ENCODE measurements around the gene POU4F2. TPM values are rescaled to one million over a fixed set of nuclear protein-coding genes. Genes with fewer than 3 reads are reported as not detected.
A peak's percentile ranks its signal among the peaks of the same experiment; 100 is the strongest.

The POU4F2 gene
- total and polyA plus RNA-seq, 2 donors (not counting 1 experiment from before 2014, with no cell fraction given), result not detected

- H3K4me1 ChIP-seq (ENCODE audit: control insufficient read depth, extremely low read depth, insufficient read depth, low read length), result no peaks in the 10 kb centered on the region
- H3K4me3 ChIP-seq (replicated peaks in 1 of 4; ENCODE audit: control extremely low read depth in 1 of 4, insufficient read depth in 1 of 4, low read depth in 3 of 4, low read length in 4 of 4), result no peak overlapping the region
- no peak overlapping the region for H3K27ac ChIP-seq (ENCODE audit: insufficient read depth, low read length)
- no peak for TF ChIP-seq CTCF (conservative IDR thresholded peaks at IDR 0.05 in 1 of 2, IDR thresholded peaks at IDR 0.05 in 1 of 2; ENCODE audit: low read depth in 1 of 2, low read length in 2 of 2)
- peak; percentile 70 for TF ChIP-seq EZH2 (IDR thresholded peaks at IDR 0.05; ENCODE audit: low read length, missing control alignments)
- no peak overlapping the region for H3K4me2 ChIP-seq (ENCODE audit: extremely low read depth, insufficient read depth, low read length)
- peaks cover 23% of the 10 kb centered on the region for H3K27me3 ChIP-seq (ENCODE audit: control insufficient read depth, insufficient read depth, low read length)
- peaks cover 2% of the 10 kb centered on the region for H4K20me1 ChIP-seq (ENCODE audit: control insufficient read depth, extremely low read depth, insufficient read depth, low read length)
- no peaks in the 10 kb centered on the region for H3K79me2 ChIP-seq (ENCODE audit: control insufficient read depth, insufficient read depth, low read length)
- no peak for DNase-seq (ENCODE audit: low read depth in 2 of 2)
- H3K9me3 ChIP-seq (ENCODE audit: control insufficient read depth, insufficient read depth, low read depth, low read length), result no peaks in the 10 kb centered on the region
- no peak overlapping the region for H3K9ac ChIP-seq (ENCODE audit: insufficient read depth, low read length)
- no peak overlapping the region for H2AFZ ChIP-seq (ENCODE audit: low read length)
- no peaks in the 10 kb centered on the region for H3K36me3 ChIP-seq (ENCODE audit: control insufficient read depth, insufficient read depth, low read length)
Observed at GRCh38 chr4:146647615-146648460, 9.1 kb downstream of the POU4F2 start.

- Histone ChIP-seq H3K4me1 (ENCODE audit: control insufficient read depth, extremely low read depth, insufficient read depth, low read length) (no peaks in the 10 kb centered on the region), H3K27ac (ENCODE audit: insufficient read depth, low read length) (no peak overlapping the region), H2AFZ (ENCODE audit: low read length) (no peak overlapping the region), H3K9ac (ENCODE audit: insufficient read depth, low read length) (no peak overlapping the region), H3K4me2 (ENCODE audit: extremely low read depth, insufficient read depth, low read length) (no peak overlapping the region), H3K36me3 (ENCODE audit: control insufficient read depth, insufficient read depth, low read length) (no peaks in the 10 kb centered on the region), H3K27me3 (ENCODE audit: control insufficient read depth, insufficient read depth, low read length) (peaks cover 23% of the 10 kb centered on the region), H3K79me2 (ENCODE audit: control insufficient read depth, insufficient read depth, low read length) (no peaks in the 10 kb centered on the region), H3K9me3 (ENCODE audit: control insufficient read depth, insufficient read depth, low read depth, low read length) (no peaks in the 10 kb centered on the region), H3K4me3 (replicated peaks in 1 of 4; ENCODE audit: control extremely low read depth in 1 of 4, insufficient read depth in 1 of 4, low read depth in 3 of 4, low read length in 4 of 4) (no peak overlapping the region), H4K20me1 (ENCODE audit: control insufficient read depth, extremely low read depth, insufficient read depth, low read length) (peaks cover 2% of the 10 kb centered on the region)
- DNase-seq (ENCODE audit: low read depth in 2 of 2), result no peak
- TF ChIP-seq CTCF (conservative IDR thresholded peaks at IDR 0.05 in 1 of 2, IDR thresholded peaks at IDR 0.05 in 1 of 2; ENCODE audit: low read depth in 1 of 2, low read length in 2 of 2), result no peak
- TF ChIP-seq EZH2 (IDR thresholded peaks at IDR 0.05; ENCODE audit: low read length, missing control alignments), result no peak
Observed at GRCh38 chr4:146648461-146648783, 9.7 kb downstream of the POU4F2 start.

- Histone ChIP-seq H3K27ac (ENCODE audit: insufficient read depth, low read length) (no peak overlapping the region), H3K79me2 (ENCODE audit: control insufficient read depth, insufficient read depth, low read length) (no peaks in the 10 kb centered on the region), H3K4me2 (ENCODE audit: extremely low read depth, insufficient read depth, low read length) (no peak overlapping the region), H3K27me3 (ENCODE audit: control insufficient read depth, insufficient read depth, low read length) (peaks cover 26% of the 10 kb centered on the region), H3K4me3 (replicated peaks in 1 of 4; ENCODE audit: control extremely low read depth in 1 of 4, insufficient read depth in 1 of 4, low read depth in 3 of 4, low read length in 4 of 4) (no peak overlapping the region), H4K20me1 (ENCODE audit: control insufficient read depth, extremely low read depth, insufficient read depth, low read length) (peaks cover 2% of the 10 kb centered on the region), H3K4me1 (ENCODE audit: control insufficient read depth, extremely low read depth, insufficient read depth, low read length) (no peaks in the 10 kb centered on the region), H3K36me3 (ENCODE audit: control insufficient read depth, insufficient read depth, low read length) (no peaks in the 10 kb centered on the region), H3K9me3 (ENCODE audit: control insufficient read depth, insufficient read depth, low read depth, low read length) (no peaks in the 10 kb centered on the region), H2AFZ (ENCODE audit: low read length) (no peak overlapping the region), H3K9ac (ENCODE audit: insufficient read depth, low read length) (no peak overlapping the region)
- no peak for TF ChIP-seq CTCF (conservative IDR thresholded peaks at IDR 0.05 in 1 of 2, IDR thresholded peaks at IDR 0.05 in 1 of 2; ENCODE audit: low read depth in 1 of 2, low read length in 2 of 2)
- no peak for TF ChIP-seq EZH2 (IDR thresholded peaks at IDR 0.05; ENCODE audit: low read length, missing control alignments)
- DNase-seq (ENCODE audit: low read depth in 2 of 2), result no peak
Observed at GRCh38 chr4:146649232-146649631, 10.5 kb downstream of the POU4F2 start.
